ENCODE measurements around the gene SPINDOC. TPM values are rescaled to one million over a fixed set of nuclear protein-coding genes. Genes with fewer than 3 reads are reported as not detected.

Gene SPINDOC
- total RNA-seq, 1 experiment from 2014 or later: 49.7 TPM

GRCh38 chr11:63802637-63803414, 10.4 kb upstream of the SPINDOC start:
- ChIA-PET CTCF (interaction anchor here (0.6 to 2.4 kb wide), 5 partner anchors 24 to 350 kb away, joined by 4 to 12 read pairs (median 8); no protein-coding TSS in a partner anchor), POLR2A (ENCODE audit: unreplicated experiment) (interaction anchor here (0.5 to 0.7 kb wide), 5 partner anchors 36 to 1320 kb away, joined by 3 to 22 read pairs (median 4); no protein-coding TSS in a partner anchor)
- H3K4me2 ChIP-seq: peak overlapping the region; percentile 72
- peaks cover 46% of the 10 kb centered on the region for H3K4me1 ChIP-seq (replicated peaks; ENCODE audit: insufficient read depth)
- H3K9me2 ChIP-seq (ENCODE audit: insufficient read depth): no peaks in the 10 kb centered on the region
- intact Hi-C loops (cut with micrococcal nuclease; ENCODE audit: unreplicated experiment): loop anchor here (2.0 kb wide), 1 partner anchor 34 kb away; the partner anchor contains the start of gene ZFTA
- DNase-seq: peak; percentile 81 to 95
- H3K36me3 ChIP-seq (ENCODE audit: low read depth): no peaks in the 10 kb centered on the region
- no peaks in the 10 kb centered on the region for H3K79me2 ChIP-seq (ENCODE audit: low read depth)
- TF ChIP-seq CTCF (conservative IDR thresholded peaks at IDR 0.05) (no peak), EZH2 (IDR thresholded peaks at IDR 0.05; ENCODE audit: low read depth) (no peak)
- no peaks in the 10 kb centered on the region for H3K27me3 ChIP-seq (ENCODE audit: insufficient read depth, low read depth)
- peak overlapping the region; percentile 14 for H2AFZ ChIP-seq
- no TSS peak for BruUV-seq (replicated peaks)
- H3K27ac ChIP-seq: peak overlapping the region; percentile 89
- peak overlapping the region; percentile 25; the same call in 1 of the 2 replicates for H3K4me3 ChIP-seq
- H4K20me1 ChIP-seq (ENCODE audit: insufficient read depth): no peaks in the 10 kb centered on the region
- H3K9me3 ChIP-seq (ENCODE audit: insufficient read depth, low read depth): no peaks in the 10 kb centered on the region
- H3F3A ChIP-seq (ENCODE audit: insufficient read depth, low read depth): peaks cover 48% of the 10 kb centered on the region

GRCh38 chr11:63804259-63804658, 9.0 kb upstream of the SPINDOC start:
- intact Hi-C loops (cut with micrococcal nuclease; ENCODE audit: unreplicated experiment): loop anchor here (1.0 kb wide), 1 partner anchor 9 kb away; the partner anchor contains the start of gene SPINDOC
- H3K4me2 ChIP-seq: peak overlapping the region; percentile 72

More at GRCh38 chr11:63804259-63804658, 9.0 kb upstream of the SPINDOC start:
- Histone ChIP-seq H3F3A (ENCODE audit: insufficient read depth, low read depth) (peaks cover 48% of the 10 kb centered on the region), H4K20me1 (ENCODE audit: insufficient read depth) (no peaks in the 10 kb centered on the region), H3K4me1 (replicated peaks; ENCODE audit: insufficient read depth) (peaks cover 46% of the 10 kb centered on the region), H2AFZ (no peak overlapping the region), H3K9me3 (ENCODE audit: insufficient read depth, low read depth) (no peaks in the 10 kb centered on the region), H3K27ac (peak overlapping the region; percentile 89), H3K36me3 (ENCODE audit: low read depth) (no peaks in the 10 kb centered on the region), H3K27me3 (ENCODE audit: insufficient read depth, low read depth) (no peaks in the 10 kb centered on the region), H3K4me3 (no peak overlapping the region; the same call in 1 of the 2 replicates), H3K9me2 (ENCODE audit: insufficient read depth) (no peaks in the 10 kb centered on the region), H3K79me2 (ENCODE audit: low read depth) (no peaks in the 10 kb centered on the region)
- CTCF ChIA-PET: interaction anchor here (2.4 kb wide), 1 partner anchor 142 kb away, joined by 8 read pairs; no protein-coding TSS in a partner anchor
- BruUV-seq (replicated peaks): no TSS peak
- POLR2A ChIA-PET (ENCODE audit: unreplicated experiment): interaction anchor here (0.5 kb wide), 1 partner anchor 37 kb away, joined by 4 read pairs; no protein-coding TSS in a partner anchor
- DNase-seq: peak; percentile 69 to 97
- no peak for TF ChIP-seq CTCF (conservative IDR thresholded peaks at IDR 0.05)
- TF ChIP-seq EZH2 (IDR thresholded peaks at IDR 0.05; ENCODE audit: low read depth): no peak
